Fibroblast of pulmonary artery (primary cell): ENCODE results near the gene DELE1.

Experiments
- DNase-seq: peaks from one replicate; pipeline ENCODE4 v3.0.0-alpha.2; 2010; ENCODE audit warnings: low read depth
- H3K4me3 ChIP-seq: replicated peaks from 2 replicates; pipeline ENCODE4 v1.5.1; 2011; ENCODE audit warnings: low read depth, mild to moderate bottlenecking, control low read depth, low read length, moderate library complexity
- TF ChIP-seq, protein P1 (sequence below): IDR thresholded peaks from 2 replicates; pipeline ENCODE4 v1.5.1; 2011; ENCODE audit warnings: mild to moderate bottlenecking, control low read depth, low read length, inconsistent platforms; ENCODE audit errors: missing control alignments

DELE1 gene

DNA sequence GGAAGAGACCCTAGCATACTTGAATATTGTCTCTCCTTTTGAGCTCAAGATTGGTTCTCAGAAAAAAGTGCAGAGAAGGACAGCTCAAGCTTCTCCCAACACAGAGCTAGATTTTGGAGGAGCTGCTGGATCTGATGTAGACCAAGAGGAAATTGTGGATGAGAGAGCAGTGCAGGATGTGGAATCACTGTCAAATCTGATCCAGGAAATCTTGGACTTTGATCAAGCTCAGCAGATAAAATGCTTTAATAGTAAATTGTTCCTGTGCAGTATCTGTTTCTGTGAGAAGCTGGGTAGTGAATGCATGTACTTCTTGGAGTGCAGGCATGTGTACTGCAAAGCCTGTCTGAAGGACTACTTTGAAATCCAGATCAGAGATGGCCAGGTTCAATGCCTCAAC is 54.7 kb downstream of the DELE1 start:
- H3K4me3 ChIP-seq = no peak overlapping the region
- DNase-seq = no peak

DNA sequence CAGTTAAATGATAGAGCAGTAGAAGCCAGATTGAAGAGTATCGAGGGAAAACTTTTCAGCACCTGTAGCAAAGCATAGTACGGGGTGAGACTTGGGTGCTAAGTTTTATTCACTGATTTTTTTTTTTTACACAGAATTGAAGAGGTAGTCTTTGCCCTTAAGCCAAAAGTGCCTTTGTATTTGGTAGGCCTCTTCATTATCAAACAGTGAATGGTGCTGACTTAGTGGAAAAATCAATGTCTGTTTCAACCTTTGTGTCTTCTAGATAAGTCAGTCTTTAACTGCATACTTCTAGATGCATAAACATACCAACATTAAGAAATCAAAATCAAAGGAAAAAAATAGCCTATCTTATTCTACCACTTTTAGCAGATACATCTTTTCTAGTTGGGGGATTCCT is 59.0 kb downstream of the DELE1 start:
- H3K4me3 ChIP-seq = no peak overlapping the region
- DNase-seq = no peak
- TF ChIP-seq, protein P1, sequence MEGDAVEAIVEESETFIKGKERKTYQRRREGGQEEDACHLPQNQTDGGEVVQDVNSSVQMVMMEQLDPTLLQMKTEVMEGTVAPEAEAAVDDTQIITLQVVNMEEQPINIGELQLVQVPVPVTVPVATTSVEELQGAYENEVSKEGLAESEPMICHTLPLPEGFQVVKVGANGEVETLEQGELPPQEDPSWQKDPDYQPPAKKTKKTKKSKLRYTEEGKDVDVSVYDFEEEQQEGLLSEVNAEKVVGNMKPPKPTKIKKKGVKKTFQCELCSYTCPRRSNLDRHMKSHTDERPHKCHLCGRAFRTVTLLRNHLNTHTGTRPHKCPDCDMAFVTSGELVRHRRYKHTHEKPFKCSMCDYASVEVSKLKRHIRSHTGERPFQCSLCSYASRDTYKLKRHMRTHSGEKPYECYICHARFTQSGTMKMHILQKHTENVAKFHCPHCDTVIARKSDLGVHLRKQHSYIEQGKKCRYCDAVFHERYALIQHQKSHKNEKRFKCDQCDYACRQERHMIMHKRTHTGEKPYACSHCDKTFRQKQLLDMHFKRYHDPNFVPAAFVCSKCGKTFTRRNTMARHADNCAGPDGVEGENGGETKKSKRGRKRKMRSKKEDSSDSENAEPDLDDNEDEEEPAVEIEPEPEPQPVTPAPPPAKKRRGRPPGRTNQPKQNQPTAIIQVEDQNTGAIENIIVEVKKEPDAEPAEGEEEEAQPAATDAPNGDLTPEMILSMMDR = no peak

More for the DNA sequence above, 54.7 kb downstream of the DELE1 start:
- TF ChIP-seq, protein P1 = no peak

DNA sequence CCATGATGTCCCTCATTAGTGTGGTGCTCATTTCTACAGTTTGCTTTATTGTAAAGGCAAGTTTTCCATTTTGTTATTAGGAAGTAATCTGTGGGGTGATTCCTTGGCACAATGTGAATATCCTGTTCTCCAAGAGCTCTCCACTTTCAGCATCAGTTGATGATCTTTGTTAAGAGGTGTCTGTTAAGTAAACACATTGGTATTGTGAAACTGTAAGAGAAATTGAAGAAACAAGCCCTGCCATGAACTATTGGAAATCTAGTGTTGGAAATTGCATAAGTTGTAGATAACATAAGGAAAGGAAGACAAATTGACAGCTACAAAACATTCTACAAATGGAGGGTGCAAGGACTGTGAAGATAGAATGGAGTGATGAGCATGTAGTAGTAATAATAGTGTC is 62.4 kb downstream of the DELE1 start:
- H3K4me3 ChIP-seq = no peak overlapping the region
- TF ChIP-seq, protein P1 = no peak
- no peak for DNase-seq

DNA sequence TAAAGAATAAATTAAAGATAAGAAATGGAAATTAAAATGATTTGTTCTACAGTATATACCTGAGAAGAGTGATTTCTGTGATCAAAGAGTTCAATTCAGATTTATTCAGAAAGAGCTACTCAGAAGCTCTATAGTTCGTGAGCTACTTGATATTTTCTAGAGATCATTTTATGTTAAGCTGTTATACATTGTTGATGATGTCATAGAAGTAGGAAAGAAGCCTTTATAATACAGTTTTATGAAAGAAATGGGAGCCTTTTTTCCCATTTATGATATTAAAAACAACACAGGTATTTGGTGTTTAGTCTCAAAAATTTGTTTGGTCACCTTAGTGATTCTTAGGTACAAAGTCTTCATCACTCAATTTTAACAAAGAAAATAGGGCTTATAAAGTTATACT is 66.0 kb downstream of the DELE1 start:
- no peak overlapping the region for H3K4me3 ChIP-seq
- DNase-seq = no peak
- TF ChIP-seq, protein P1 = no peak
